Measurements from ENCODE around the gene CHML. TPM values are rescaled to one million over a fixed set of nuclear protein-coding genes. Genes with fewer than 3 reads are reported as not detected.

Gene CHML
- total RNA-seq, 1 donor from 2014 or later = 24.8 TPM

- H3K4me3 Mint-ChIP-seq = peak overlapping the region; percentile 90
- peaks cover 29% of the 10 kb centered on the region for H3K9me3 Mint-ChIP-seq
- peaks cover 25% of the 10 kb centered on the region for H3K4me1 Mint-ChIP-seq (ENCODE audit: unreplicated experiment)
These were observed 1.1 kb downstream of the CHML start for GRCh38 chr1:241638909-241639622.

GRCh38 chr1:241638099-241638682, 2.0 kb downstream of the CHML start:
- peak overlapping the region; percentile 83 for H3K27ac Mint-ChIP-seq
- H3K27me3 Mint-ChIP-seq = no peaks in the 10 kb centered on the region
- no peak for DNase-seq (ENCODE audit: extremely low spot score, unreplicated experiment)
- peaks cover 29% of the 10 kb centered on the region for H3K9me3 Mint-ChIP-seq
- peak overlapping the region; percentile 90 for H3K4me3 Mint-ChIP-seq
- peaks cover 34% of the 10 kb centered on the region for H3K36me3 Mint-ChIP-seq
- no peak for TF ChIP-seq CTCF (conservative IDR thresholded peaks at IDR 0.05)
- H3K4me1 Mint-ChIP-seq (ENCODE audit: unreplicated experiment) = peaks cover 25% of the 10 kb centered on the region

More at GRCh38 chr1:241638909-241639622, 1.1 kb downstream of the CHML start:
- H3K27me3 Mint-ChIP-seq = no peaks in the 10 kb centered on the region
- peaks cover 33% of the 10 kb centered on the region for H3K36me3 Mint-ChIP-seq
- DNase-seq (ENCODE audit: extremely low spot score, unreplicated experiment) = no peak
- peak overlapping the region; percentile 82 for H3K27ac Mint-ChIP-seq
- no peak for TF ChIP-seq CTCF (conservative IDR thresholded peaks at IDR 0.05)

- peaks cover 25% of the 10 kb centered on the region for H3K4me1 Mint-ChIP-seq (ENCODE audit: unreplicated experiment)
- peaks cover 28% of the 10 kb centered on the region for H3K9me3 Mint-ChIP-seq
- H3K27ac Mint-ChIP-seq = peak overlapping the region; percentile 83
- no peaks in the 10 kb centered on the region for H3K27me3 Mint-ChIP-seq
- DNase-seq (ENCODE audit: extremely low spot score, unreplicated experiment) = no peak
- peaks cover 34% of the 10 kb centered on the region for H3K36me3 Mint-ChIP-seq
- TF ChIP-seq CTCF (conservative IDR thresholded peaks at IDR 0.05) = no peak
- H3K4me3 Mint-ChIP-seq = peak overlapping the region; percentile 90
These were observed 2.6 kb downstream of the CHML start for GRCh38 chr1:241637604-241638003.

GRCh38 chr1:241637046-241637590, 3.1 kb downstream of the CHML start:
- peak overlapping the region; percentile 48 for H3K27ac Mint-ChIP-seq
- peaks cover 27% of the 10 kb centered on the region for H3K4me1 Mint-ChIP-seq (ENCODE audit: unreplicated experiment)
- TF ChIP-seq CTCF (conservative IDR thresholded peaks at IDR 0.05) = no peak
- H3K36me3 Mint-ChIP-seq = peaks cover 37% of the 10 kb centered on the region
- peaks cover 26% of the 10 kb centered on the region for H3K9me3 Mint-ChIP-seq
- H3K4me3 Mint-ChIP-seq = peak overlapping the region; percentile 90
- H3K27me3 Mint-ChIP-seq = no peaks in the 10 kb centered on the region
- DNase-seq (ENCODE audit: extremely low spot score, unreplicated experiment) = no peak

GRCh38 chr1:241636291-241636690, 3.9 kb downstream of the CHML start:
- Mint-ChIP-seq H3K4me3 (peak overlapping the region; percentile 32), H3K27me3 (no peaks in the 10 kb centered on the region), H3K36me3 (peaks cover 40% of the 10 kb centered on the region), H3K4me1 (ENCODE audit: unreplicated experiment) (peaks cover 29% of the 10 kb centered on the region), H3K9me3 (peaks cover 20% of the 10 kb centered on the region), H3K27ac (no peak overlapping the region)
- TF ChIP-seq CTCF (conservative IDR thresholded peaks at IDR 0.05) = no peak
- DNase-seq (ENCODE audit: extremely low spot score, unreplicated experiment) = no peak
